OCI-LY7 (cell line): ENCODE measurements around the gene ASS1. TPM values are rescaled to one million over a fixed set of nuclear protein-coding genes. Genes with fewer than 3 reads are reported as not detected.

Experiments used
- BruUV-seq: library from RNA; stranded (reverse); fragments of 400-500 nt; replicated peaks from 2 replicates; lab custom pipeline; 2021; lab: Mats Ljungman, UMichigan
- CTCF ChIA-PET: fragments of 300-600 bp; sonication (Branson Sonifier 250); formaldehyde crosslinking; loops from one replicate; lab custom pipeline; 2022; ENCODE audit warnings: antibody characterized with exemption; ENCODE audit not compliant: unreplicated experiment; lab: Charles Lee
- POLR2A ChIA-PET: fragments of 300-600 bp; sonication (Branson Sonifier 250); formaldehyde crosslinking; loops from one replicate; lab custom pipeline; 2022; ENCODE audit warnings: antibody characterized with exemption; lab: Charles Lee
- DNase-seq: peaks from one replicate; pipeline ENCODE4 v3.0.0-alpha.2; 2015; ENCODE audit warnings: low spot score
- H2AFZ ChIP-seq: fragments of 200-600 bp; sonication (generic), shearing (Covaris generic); 2 replicates; pipeline ENCODE4 v1.6.1; 2014; ENCODE audit warnings: mild to moderate bottlenecking, antibody characterized with exemption, low read length, moderate library complexity
- H3K27ac ChIP-seq: fragments of 200-600 bp; sonication (generic); 2 replicates; pipeline ENCODE4 v1.5.1; 2014; ENCODE audit warnings: mixed run types, low read depth, mild to moderate bottlenecking, moderate library complexity, low read length, inconsistent platforms; ENCODE audit not compliant: poor library complexity, severe bottlenecking
- H3K36me3 ChIP-seq: fragments of 200-600 bp; sonication (generic); 2 replicates; pipeline ENCODE4 v1.6.1; 2014; ENCODE audit warnings: mild to moderate bottlenecking, antibody characterized with exemption, low read length, moderate library complexity, mixed read lengths; ENCODE audit not compliant: insufficient read depth
- H3K4me1 ChIP-seq: fragments of 200-600 bp; sonication (generic); 2 replicates; pipeline ENCODE4 v1.5.1; 2014; ENCODE audit warnings: mild to moderate bottlenecking, low read length; ENCODE audit not compliant: insufficient read depth, poor library complexity, severe bottlenecking
- H3K4me2 ChIP-seq: fragments of 200-600 bp; sonication (generic); 2 replicates; pipeline ENCODE4 v1.6.1; 2014; ENCODE audit warnings: mild to moderate bottlenecking, low read length
- H3K4me3 ChIP-seq: fragments of 200-600 bp; sonication (generic); 2 replicates; pipeline ENCODE4 v1.5.1; 2014; ENCODE audit warnings: mild to moderate bottlenecking, low read depth, low read length; ENCODE audit not compliant: poor library complexity, severe bottlenecking
- H3K79me2 ChIP-seq: fragments of 200-600 bp; sonication (generic); 2 replicates; pipeline ENCODE4 v1.6.1; 2016; ENCODE audit warnings: low read depth, mild to moderate bottlenecking, low read length, moderate library complexity, mixed read lengths; ENCODE audit not compliant: insufficient read depth
- H3K9me2 ChIP-seq: fragments of 200-600 bp; sonication (generic); 2 replicates; pipeline ENCODE4 v1.6.1; 2016; ENCODE audit warnings: mild to moderate bottlenecking, low read length, mixed read lengths; ENCODE audit not compliant: insufficient read depth
- H3K9me3 ChIP-seq: fragments of 200-600 bp; sonication (generic); 2 replicates; pipeline ENCODE4 v1.6.1; 2014; ENCODE audit warnings: mild to moderate bottlenecking, mixed run types, low read length, mixed read lengths
- H4K20me1 ChIP-seq: fragments of 200-600 bp; sonication (generic); 2 replicates; pipeline ENCODE4 v1.6.1; 2014; ENCODE audit warnings: mild to moderate bottlenecking, antibody characterized with exemption, low read length, moderate library complexity, mixed read lengths; ENCODE audit not compliant: insufficient read depth
- EZH2phosphoT487 ChIP-seq: fragments of 200-600 bp; sonication (generic); IDR thresholded peaks from 2 replicates; pipeline ENCODE4 v1.6.1; 2018; ENCODE audit warnings: low read depth, borderline replicate concordance, mild to moderate bottlenecking, mixed run types, antibody characterized with exemption, low read length, moderate library complexity, mixed read lengths
- intact Hi-C: fragments of 100-400 bp; cut with micrococcal nuclease; formaldehyde crosslinking; loops from one replicate; pipeline ENCODE4 v1.10.0; 2022; ENCODE audit not compliant: unreplicated experiment
- total RNA-seq, 2 experiments: library from RNA; depleted of rRNA in 1 of 2; stranded (reverse); fragments of >200 nt in 1 of 2; shearing (Covaris generic) in 1 of 2; gene quantifications; 2 replicates each; pipeline ENCODE4 v1.2.3, GENCODE V29; 2014 to 2022
- TF ChIP-seq, protein P1 (sequence below): fragments of 200-600 bp; sonication (generic); conservative IDR thresholded peaks from 2 replicates; pipeline ENCODE4 v1.5.1; 2014; ENCODE audit warnings: mild to moderate bottlenecking, antibody characterized with exemption, low read length, moderate library complexity, mixed read lengths

Gene ASS1
- total RNA-seq, 2 experiments from 2014 or later: 0.70 to 16.3 TPM

DNA sequence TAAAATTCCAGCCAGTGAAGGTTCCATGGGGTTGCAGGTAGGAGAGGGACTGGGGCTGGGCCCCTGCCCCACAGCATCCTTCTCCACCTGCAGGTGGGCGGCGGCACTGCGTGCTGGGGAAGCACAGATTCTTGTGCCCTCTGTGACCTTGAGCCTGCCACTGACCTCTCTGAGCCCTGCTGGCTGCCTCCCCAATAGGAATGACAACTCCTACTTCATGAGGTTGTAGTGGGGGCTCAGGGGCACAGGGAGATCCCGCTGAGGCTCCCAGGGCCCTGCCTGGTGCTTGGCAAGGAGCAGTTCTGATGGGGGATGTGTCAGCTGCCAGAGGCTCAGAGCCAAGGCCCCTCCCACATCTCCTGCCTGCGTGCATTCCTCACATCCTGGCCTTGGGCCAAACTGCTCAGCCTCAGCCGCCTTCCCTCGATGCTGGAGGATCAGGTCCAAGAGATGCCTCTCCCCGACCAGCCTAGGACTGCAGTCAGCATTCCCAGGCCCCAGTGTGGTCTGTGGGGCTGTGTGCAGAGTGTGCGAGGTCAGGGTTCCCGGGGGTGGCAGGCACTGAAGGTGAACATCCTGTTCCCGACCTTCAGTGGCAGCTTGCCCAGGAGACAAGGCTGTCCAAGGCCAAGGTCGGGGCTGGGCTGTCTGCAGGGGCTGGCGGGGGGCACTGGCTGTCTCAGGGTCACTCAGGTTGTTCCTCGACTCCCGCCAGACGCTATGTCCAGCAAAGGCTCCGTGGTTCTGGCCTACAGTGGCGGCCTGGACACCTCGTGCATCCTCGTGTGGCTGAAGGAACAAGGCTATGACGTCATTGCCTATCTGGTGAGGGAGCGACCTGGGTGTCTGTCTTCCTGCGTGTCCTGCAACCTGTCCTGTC lies 7.0 kb downstream of the ASS1 start:
- no peaks in the 10 kb centered on the region for H4K20me1 ChIP-seq
- intact Hi-C loops: no loop called here
- no peak overlapping the region for H3K4me2 ChIP-seq
- POLR2A ChIA-PET: no interaction called here
- CTCF ChIA-PET: no interaction called here
- H3K36me3 ChIP-seq: no peaks in the 10 kb centered on the region
- no peaks in the 10 kb centered on the region for H3K9me3 ChIP-seq
- H3K9me2 ChIP-seq: no peaks in the 10 kb centered on the region
- no peaks in the 10 kb centered on the region for H3K79me2 ChIP-seq
- BruUV-seq: no TSS peak
- H3K27ac ChIP-seq: no peak overlapping the region
- H3K4me3 ChIP-seq: no peak overlapping the region
- TF ChIP-seq EZH2phosphoT487: no peak
- TF ChIP-seq, protein P1, sequence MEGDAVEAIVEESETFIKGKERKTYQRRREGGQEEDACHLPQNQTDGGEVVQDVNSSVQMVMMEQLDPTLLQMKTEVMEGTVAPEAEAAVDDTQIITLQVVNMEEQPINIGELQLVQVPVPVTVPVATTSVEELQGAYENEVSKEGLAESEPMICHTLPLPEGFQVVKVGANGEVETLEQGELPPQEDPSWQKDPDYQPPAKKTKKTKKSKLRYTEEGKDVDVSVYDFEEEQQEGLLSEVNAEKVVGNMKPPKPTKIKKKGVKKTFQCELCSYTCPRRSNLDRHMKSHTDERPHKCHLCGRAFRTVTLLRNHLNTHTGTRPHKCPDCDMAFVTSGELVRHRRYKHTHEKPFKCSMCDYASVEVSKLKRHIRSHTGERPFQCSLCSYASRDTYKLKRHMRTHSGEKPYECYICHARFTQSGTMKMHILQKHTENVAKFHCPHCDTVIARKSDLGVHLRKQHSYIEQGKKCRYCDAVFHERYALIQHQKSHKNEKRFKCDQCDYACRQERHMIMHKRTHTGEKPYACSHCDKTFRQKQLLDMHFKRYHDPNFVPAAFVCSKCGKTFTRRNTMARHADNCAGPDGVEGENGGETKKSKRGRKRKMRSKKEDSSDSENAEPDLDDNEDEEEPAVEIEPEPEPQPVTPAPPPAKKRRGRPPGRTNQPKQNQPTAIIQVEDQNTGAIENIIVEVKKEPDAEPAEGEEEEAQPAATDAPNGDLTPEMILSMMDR: peak; percentile 68
- DNase-seq: peak; percentile 16
- peak overlapping the region; percentile 29; the same call in 1 of the 2 replicates for H2AFZ ChIP-seq
- peaks cover 9% of the 10 kb centered on the region for H3K4me1 ChIP-seq

- Histone ChIP-seq H3K4me1 (peaks cover 5% of the 10 kb centered on the region), H3K79me2 (no peaks in the 10 kb centered on the region), H3K9me3 (no peaks in the 10 kb centered on the region), H3K36me3 (no peaks in the 10 kb centered on the region), H3K4me2 (no peak overlapping the region), H4K20me1 (no peaks in the 10 kb centered on the region), H3K9me2 (no peaks in the 10 kb centered on the region), H3K27ac (no peak overlapping the region), H2AFZ (no peak overlapping the region), H3K4me3 (no peak overlapping the region)
- ChIA-PET CTCF (no interaction called here), POLR2A (no interaction called here)
- BruUV-seq: no TSS peak
- TF ChIP-seq, protein P1: no peak
- TF ChIP-seq EZH2phosphoT487: no peak
- no peak for DNase-seq
- intact Hi-C loops: no loop called here
These were observed 8.1 kb downstream of the ASS1 start for GRCh38 chr9:130452835-130453234.

GRCh38 chr9:130453487-130453886 lies 8.7 kb downstream of the ASS1 start:
- Histone ChIP-seq H3K9me3 (no peaks in the 10 kb centered on the region), H3K36me3 (no peaks in the 10 kb centered on the region), H3K79me2 (no peaks in the 10 kb centered on the region), H4K20me1 (no peaks in the 10 kb centered on the region), H3K27ac (no peak overlapping the region), H3K9me2 (no peaks in the 10 kb centered on the region), H2AFZ (no peak overlapping the region), H3K4me2 (no peak overlapping the region), H3K4me3 (no peak overlapping the region), H3K4me1 (no peaks in the 10 kb centered on the region)
- CTCF ChIA-PET: no interaction called here
- no peak for DNase-seq
- intact Hi-C loops: no loop called here
- TF ChIP-seq, protein P1: no peak
- no peak for TF ChIP-seq EZH2phosphoT487
- POLR2A ChIA-PET: interaction anchor here (0.6 kb wide), 1 partner anchor 266 kb away, joined by 3 read pairs; no protein-coding TSS in a partner anchor
- no TSS peak for BruUV-seq
